H9 (cell line): Measurements from ENCODE around the gene MKRN2OS. TPM values are rescaled to one million over a fixed set of nuclear protein-coding genes. Genes with fewer than 3 reads are reported as not detected.

Experiments
- DNase-seq: peaks from one replicate; pipeline ENCODE4 v3.0.0-alpha.2; 2017
- H2AFZ ChIP-seq: one replicate; pipeline ENCODE4 v1.6.1; 2013; ENCODE audit warnings: mild to moderate bottlenecking, low read length, control low read depth, moderate library complexity
- H2AK5ac ChIP-seq: 2 replicates; pipeline ENCODE4 v1.6.1; 2013; ENCODE audit warnings: low read length, control low read depth, mixed read lengths; ENCODE audit not compliant: insufficient read length
- H2BK120ac ChIP-seq: one replicate; pipeline ENCODE4 v1.6.1; 2013; ENCODE audit warnings: low read depth, mild to moderate bottlenecking, low read length, control low read depth, inconsistent platforms; ENCODE audit not compliant: poor library complexity, severe bottlenecking
- H2BK12ac ChIP-seq: 2 replicates; pipeline ENCODE4 v1.6.1; 2013; ENCODE audit warnings: low read length, control low read depth, mixed read lengths, low read depth; ENCODE audit not compliant: insufficient read length
- H2BK15ac ChIP-seq: 2 replicates; pipeline ENCODE4 v1.6.1; 2013; ENCODE audit warnings: low read depth, low read length, control low read depth
- H2BK20ac ChIP-seq: one replicate; pipeline ENCODE4 v1.6.1; 2013; ENCODE audit warnings: low read depth, mild to moderate bottlenecking, low read length, control low read depth, inconsistent platforms; ENCODE audit not compliant: poor library complexity, severe bottlenecking
- H2BK5ac ChIP-seq: 2 replicates; pipeline ENCODE4 v1.6.1; 2013; ENCODE audit warnings: low read length, control low read depth, mixed read lengths; ENCODE audit not compliant: insufficient read length
- H3K14ac ChIP-seq: 2 replicates; pipeline ENCODE4 v1.6.1; 2013; ENCODE audit warnings: low read length, control low read depth; ENCODE audit not compliant: insufficient read depth
- H3K18ac ChIP-seq: 2 replicates; pipeline ENCODE4 v1.6.1; 2013; ENCODE audit warnings: low read depth, mild to moderate bottlenecking, mixed read lengths, low read length, control low read depth; ENCODE audit not compliant: insufficient read length
- H3K23ac ChIP-seq: 2 replicates; pipeline ENCODE4 v1.6.1; 2013; ENCODE audit warnings: low read length, control low read depth, mixed read lengths, low read depth; ENCODE audit not compliant: insufficient read length
- H3K23me2 ChIP-seq: 2 replicates; pipeline ENCODE4 v1.6.1; 2013; ENCODE audit warnings: low read depth, mild to moderate bottlenecking, mixed read lengths, low read length, control low read depth; ENCODE audit not compliant: insufficient read length, poor library complexity, severe bottlenecking
- H3K27ac ChIP-seq: 2 replicates; pipeline ENCODE4 v1.5.1; 2013; ENCODE audit warnings: low read length, control low read depth, mixed read lengths, low read depth; ENCODE audit not compliant: insufficient read length
- H3K27me3 ChIP-seq: 2 replicates; pipeline ENCODE4 v1.6.1; 2013; ENCODE audit warnings: low read length, control low read depth, inconsistent platforms; ENCODE audit not compliant: insufficient read depth
- H3K4ac ChIP-seq: 2 replicates; pipeline ENCODE4 v1.6.1; 2013; ENCODE audit warnings: low read depth, mild to moderate bottlenecking, control low read depth, inconsistent platforms, low read length, moderate library complexity
- H3K4me1 ChIP-seq: 2 replicates; pipeline ENCODE4 v1.6.1; 2013; ENCODE audit warnings: low read length, control low read depth, inconsistent platforms; ENCODE audit not compliant: insufficient read depth
- H3K4me2 ChIP-seq: 2 replicates; pipeline ENCODE4 v1.6.1; 2013; ENCODE audit warnings: low read length, control low read depth, mixed read lengths; ENCODE audit not compliant: insufficient read length, insufficient read depth
- H3K56ac ChIP-seq: 2 replicates; pipeline ENCODE4 v1.6.1; 2013; ENCODE audit warnings: low read depth, mild to moderate bottlenecking, mixed read lengths, low read length, control low read depth; ENCODE audit not compliant: insufficient read length
- H3K79me1 ChIP-seq: 2 replicates; pipeline ENCODE4 v1.6.1; 2013; ENCODE audit warnings: low read depth, mild to moderate bottlenecking, moderate library complexity, low read length, control low read depth, inconsistent platforms; ENCODE audit not compliant: insufficient read depth, poor library complexity, severe bottlenecking
- H3K79me2 ChIP-seq: 2 replicates; pipeline ENCODE4 v1.6.1; 2013; ENCODE audit warnings: low read length, control low read depth, inconsistent platforms; ENCODE audit not compliant: insufficient read depth
- H3K9ac ChIP-seq: 2 replicates; pipeline ENCODE4 v1.6.1; 2013; ENCODE audit warnings: low read length, control low read depth, mixed read lengths; ENCODE audit not compliant: insufficient read length; ENCODE audit errors: extremely low read depth
- H3K9me3 ChIP-seq: one replicate; pipeline ENCODE4 v1.6.1; 2013; ENCODE audit warnings: low read depth, low read length, inconsistent platforms; ENCODE audit not compliant: control insufficient read depth
- H3T11ph ChIP-seq: one replicate; pipeline ENCODE4 v1.6.1; 2013; ENCODE audit warnings: mild to moderate bottlenecking, low read length, control low read depth, inconsistent platforms
- H4K20me1 ChIP-seq: one replicate; pipeline ENCODE4 v1.6.1; 2013; ENCODE audit not compliant: control insufficient read depth, insufficient read length, insufficient read depth
- H4K5ac ChIP-seq: 2 replicates; pipeline ENCODE4 v1.6.1; 2013; ENCODE audit warnings: low read depth, mild to moderate bottlenecking, mixed read lengths, low read length, control low read depth; ENCODE audit not compliant: insufficient read length
- H4K8ac ChIP-seq: replicated peaks from 2 replicates; pipeline ENCODE4 v1.6.1; 2013; ENCODE audit warnings: low read length, control low read depth, mixed read lengths, low read depth; ENCODE audit not compliant: insufficient read length
- H4K91ac ChIP-seq: 2 replicates; pipeline ENCODE4 v1.6.1; 2013; ENCODE audit warnings: low read depth, mild to moderate bottlenecking, moderate library complexity, mixed read lengths, low read length, control low read depth; ENCODE audit not compliant: insufficient read length
- H3K27ac Mint-ChIP-seq, 3 experiments: 2 replicates in 2 of 3; 3 replicates in 1 of 3; pipeline ENCODE4 v1.8.0; 2020 to 2021; ENCODE audit warnings: mixed read lengths in 3 of 3, mild to moderate bottlenecking in 1 of 3, moderate library complexity in 1 of 3
- H3K27me3 Mint-ChIP-seq: 2 replicates; pipeline ENCODE4 v1.8.0; 2021; ENCODE audit warnings: low read depth, mild to moderate bottlenecking, moderate library complexity, mixed read lengths
- H3K36me3 Mint-ChIP-seq, 3 experiments: 2 replicates in 2 of 3; 3 replicates in 1 of 3; pipeline ENCODE4 v1.8.0; 2020 to 2021; ENCODE audit warnings: low read depth in 3 of 3, mixed read lengths in 3 of 3; ENCODE audit not compliant: insufficient read depth in 1 of 3
- H3K4me1 Mint-ChIP-seq, 2 experiments: 2 replicates each; pipeline ENCODE4 v1.8.0; 2020; ENCODE audit warnings: mixed read lengths in 2 of 2
- H3K4me3 Mint-ChIP-seq, 2 experiments: 2 replicates in 1 of 2; 3 replicates in 1 of 2; pipeline ENCODE4 v1.8.0; 2020 to 2021; ENCODE audit warnings: mild to moderate bottlenecking in 2 of 2, mixed read lengths in 2 of 2, moderate library complexity in 1 of 2
- H3K9me3 Mint-ChIP-seq, 2 experiments: 2 replicates in 1 of 2; 3 replicates in 1 of 2; pipeline ENCODE4 v1.8.0; 2020; ENCODE audit warnings: mild to moderate bottlenecking in 2 of 2, mixed read lengths in 2 of 2, moderate library complexity in 1 of 2
- WGBS: extraction: QIAGEN DNeasy Blood & Tissue Kit; methylation state at CpG from one replicate; pipeline ENCODE4 v1.1.7; 2013; ENCODE audit warnings: missing lambda C conversion rate, low lambda C conversion rate, mixed read lengths; ENCODE audit not compliant: insufficient read length; ENCODE audit errors: extremely low coverage; 5-methylcytosine and 5-hydroxymethylcytosine counted together
- total RNA-seq: library from RNA; stranded (reverse); gene quantifications from 2 replicates; pipeline ENCODE4 v1.2.1, GENCODE V29; 2021
- TF ChIP-seq, protein P1 (sequence below): fragments of 200-600 bp; sonication (generic); conservative IDR thresholded peaks from 3 replicates; pipeline ENCODE4 v1.8.0; 2021; ENCODE audit warnings: antibody characterized with exemption, mild to moderate bottlenecking

The MKRN2OS gene
- total RNA-seq, 1 experiment from 2014 or later, result 0.44 TPM

DNA sequence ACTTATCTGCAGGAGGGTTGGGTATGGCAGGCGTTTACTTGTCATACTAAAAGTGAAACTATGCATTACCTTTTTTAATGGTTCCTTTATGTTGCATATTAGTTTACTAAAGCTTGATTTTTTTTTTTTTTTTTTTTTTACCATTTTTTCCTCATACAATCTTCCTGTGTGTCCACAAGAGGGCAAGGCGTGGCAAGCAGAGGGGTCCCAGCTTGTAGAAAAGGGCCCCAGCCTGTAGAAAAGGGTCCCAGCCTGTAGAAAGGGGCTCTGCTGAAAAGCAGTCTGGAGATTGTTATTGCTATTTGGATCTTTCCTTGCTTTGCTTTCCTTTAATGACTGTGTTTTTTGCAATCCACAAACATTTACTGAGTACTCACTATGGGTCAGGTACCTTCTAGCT, 33.4 kb upstream of the MKRN2OS start:
- Histone ChIP-seq H3K4me2 (no peak overlapping the region), H3K56ac (no peak overlapping the region), H2AK5ac (no peak overlapping the region), H3K9ac (no peak overlapping the region), H3K23ac (no peak overlapping the region), H3K23me2 (no peaks in the 10 kb centered on the region), H3K9me3 (no peaks in the 10 kb centered on the region), H2AFZ (no peak overlapping the region), H2BK20ac (no peak overlapping the region), H3K79me2 (no peaks in the 10 kb centered on the region), H3K18ac (no peak overlapping the region), H4K91ac (no peak overlapping the region), H4K5ac (no peak overlapping the region), H2BK15ac (no peak overlapping the region), H3K4me1 (no peaks in the 10 kb centered on the region), H3K4ac (no peak overlapping the region), H3K27ac (no peak overlapping the region), H4K20me1 (peaks cover 2% of the 10 kb centered on the region), H3K79me1 (no peaks in the 10 kb centered on the region), H2BK120ac (no peak overlapping the region), H3K27me3 (no peaks in the 10 kb centered on the region), H3T11ph (no peak overlapping the region), H2BK12ac (no peak overlapping the region), H2BK5ac (no peak overlapping the region), H4K8ac (no peak overlapping the region), H3K14ac (no peak overlapping the region)
- no CpG with 5 or more reads among the region's 2 CpGs for WGBS
- Mint-ChIP-seq H3K4me1 (no peaks in the 10 kb centered on the region), H3K27me3 (no peaks in the 10 kb centered on the region), H3K9me3 (no peaks in the 10 kb centered on the region), H3K27ac (no peak overlapping the region), H3K36me3 (peaks cover 37 to 87% (median 78%) of the 10 kb centered on the region in 3 experiments), H3K4me3 (no peak overlapping the region)
- TF ChIP-seq, protein P1, sequence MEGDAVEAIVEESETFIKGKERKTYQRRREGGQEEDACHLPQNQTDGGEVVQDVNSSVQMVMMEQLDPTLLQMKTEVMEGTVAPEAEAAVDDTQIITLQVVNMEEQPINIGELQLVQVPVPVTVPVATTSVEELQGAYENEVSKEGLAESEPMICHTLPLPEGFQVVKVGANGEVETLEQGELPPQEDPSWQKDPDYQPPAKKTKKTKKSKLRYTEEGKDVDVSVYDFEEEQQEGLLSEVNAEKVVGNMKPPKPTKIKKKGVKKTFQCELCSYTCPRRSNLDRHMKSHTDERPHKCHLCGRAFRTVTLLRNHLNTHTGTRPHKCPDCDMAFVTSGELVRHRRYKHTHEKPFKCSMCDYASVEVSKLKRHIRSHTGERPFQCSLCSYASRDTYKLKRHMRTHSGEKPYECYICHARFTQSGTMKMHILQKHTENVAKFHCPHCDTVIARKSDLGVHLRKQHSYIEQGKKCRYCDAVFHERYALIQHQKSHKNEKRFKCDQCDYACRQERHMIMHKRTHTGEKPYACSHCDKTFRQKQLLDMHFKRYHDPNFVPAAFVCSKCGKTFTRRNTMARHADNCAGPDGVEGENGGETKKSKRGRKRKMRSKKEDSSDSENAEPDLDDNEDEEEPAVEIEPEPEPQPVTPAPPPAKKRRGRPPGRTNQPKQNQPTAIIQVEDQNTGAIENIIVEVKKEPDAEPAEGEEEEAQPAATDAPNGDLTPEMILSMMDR, result peak; percentile 42; the same call in 2 of the 3 replicates
- DNase-seq, result no peak
